Stimulated activated CD8-positive, alpha-beta memory T cell treated with anti-CD3 and anti-CD28 coated beads, Interleukin-2, amount 100 ng/mL, for 1 hour (primary cell): ENCODE measurements around the gene PAPPA2.
"Not testable (repeated sequence)": the region's sequence is repeated elsewhere in the genome, so short reads cannot be mapped to it uniquely, and the experiment has no call there.

Experiments
- DNase-seq, 2 donors: peaks; one replicate each; pipeline ENCODE4 v3.0.0-alpha.2; 2020; ENCODE audit warnings: low read depth in 2 of 2

Gene PAPPA2

DNA sequence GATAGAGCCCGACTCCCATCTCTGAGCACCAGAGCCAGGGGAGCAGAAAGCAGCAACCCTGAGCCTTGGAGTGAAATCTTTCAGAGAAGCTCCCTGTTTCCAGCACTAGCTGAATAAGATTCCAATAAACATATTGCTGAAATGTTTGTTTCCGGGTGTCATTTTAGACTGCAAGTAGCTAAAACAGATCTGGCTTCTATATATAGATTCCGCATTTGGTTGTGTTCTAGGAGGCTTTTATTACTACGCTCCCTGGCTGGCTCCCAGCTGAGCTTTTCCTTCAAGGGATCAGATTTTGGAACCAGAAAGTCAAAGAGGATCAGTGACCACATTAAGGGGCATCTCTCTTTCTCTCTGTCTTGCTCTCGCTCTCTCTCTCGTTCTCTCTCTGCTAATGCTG, 88.2 kb downstream of the PAPPA2 start:
- DNase-seq: no peak

DNA sequence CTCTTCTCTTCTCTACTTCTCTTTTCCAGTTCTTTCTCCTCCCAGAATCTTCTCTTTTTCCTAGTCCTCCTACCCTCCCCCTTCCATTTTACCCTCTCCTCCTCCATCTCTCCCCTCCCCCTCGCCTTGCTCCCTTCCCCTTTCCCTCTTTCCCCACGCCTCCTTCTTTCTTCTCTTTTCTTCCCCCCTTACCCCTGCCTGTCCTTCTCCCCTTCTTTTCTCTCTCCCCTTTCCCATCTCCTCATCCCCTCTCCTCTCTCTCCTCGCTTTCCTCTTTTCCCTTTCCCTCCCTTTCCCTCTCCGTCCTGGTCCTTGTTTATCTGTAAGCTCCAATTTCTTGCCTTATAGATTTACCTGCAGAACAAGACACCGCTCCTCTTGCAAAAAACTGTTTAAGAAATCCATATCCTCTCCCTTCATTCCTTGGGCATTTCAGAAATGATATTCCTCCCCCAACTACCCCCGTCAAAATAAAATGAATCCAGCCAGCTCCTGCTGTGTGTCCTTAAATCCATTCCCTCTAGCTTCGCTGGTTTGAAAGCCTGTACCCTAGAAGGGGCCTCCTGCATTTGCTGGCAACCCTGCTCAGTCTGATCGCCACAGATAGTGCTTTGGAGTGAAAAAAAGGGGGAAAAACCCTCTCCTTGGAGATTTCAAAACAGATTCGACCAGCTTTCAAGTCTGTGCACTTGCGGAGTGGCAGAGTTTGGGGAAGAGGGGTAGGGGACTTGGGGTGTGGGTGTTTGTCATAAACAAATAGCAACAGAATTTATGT, 89.4 kb downstream of the PAPPA2 start:
- no peak for DNase-seq

DNA sequence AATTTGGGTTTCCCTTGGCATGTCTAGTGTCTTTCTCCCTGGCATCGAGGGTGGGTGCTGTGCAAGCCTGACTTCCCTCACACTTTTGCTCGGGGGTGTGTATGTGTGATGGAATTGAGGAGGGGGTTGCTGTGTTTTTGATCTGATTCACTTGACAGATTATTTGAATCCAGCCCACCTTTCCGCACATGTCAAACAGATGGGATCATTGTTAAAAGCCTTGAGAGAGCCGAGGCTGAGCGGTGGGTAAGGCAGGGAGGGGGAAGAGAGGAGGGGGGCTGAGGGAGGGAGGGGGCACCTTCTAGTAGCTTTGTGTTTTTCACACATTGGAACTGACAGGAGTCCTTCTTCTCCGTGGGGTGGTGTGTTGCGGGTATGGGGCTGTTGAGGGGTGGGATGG, 90.0 kb downstream of the PAPPA2 start:
- no peak for DNase-seq

DNA sequence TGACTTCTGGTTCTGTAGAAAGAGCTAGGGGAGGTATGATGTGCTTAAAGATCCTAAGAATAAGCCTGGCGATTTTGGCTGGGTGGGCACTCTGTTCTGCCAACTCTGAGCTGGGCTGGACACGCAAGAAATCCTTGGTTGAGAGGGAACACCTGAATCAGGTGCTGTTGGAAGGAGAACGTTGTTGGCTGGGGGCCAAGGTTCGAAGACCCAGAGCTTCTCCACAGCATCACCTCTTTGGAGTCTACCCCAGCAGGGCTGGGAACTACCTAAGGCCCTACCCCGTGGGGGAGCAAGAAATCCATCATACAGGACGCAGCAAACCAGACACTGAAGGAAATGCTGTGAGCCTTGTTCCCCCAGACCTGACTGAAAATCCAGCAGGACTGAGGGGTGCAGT, 93.3 kb downstream of the PAPPA2 start:
- DNase-seq: no peak

DNA sequence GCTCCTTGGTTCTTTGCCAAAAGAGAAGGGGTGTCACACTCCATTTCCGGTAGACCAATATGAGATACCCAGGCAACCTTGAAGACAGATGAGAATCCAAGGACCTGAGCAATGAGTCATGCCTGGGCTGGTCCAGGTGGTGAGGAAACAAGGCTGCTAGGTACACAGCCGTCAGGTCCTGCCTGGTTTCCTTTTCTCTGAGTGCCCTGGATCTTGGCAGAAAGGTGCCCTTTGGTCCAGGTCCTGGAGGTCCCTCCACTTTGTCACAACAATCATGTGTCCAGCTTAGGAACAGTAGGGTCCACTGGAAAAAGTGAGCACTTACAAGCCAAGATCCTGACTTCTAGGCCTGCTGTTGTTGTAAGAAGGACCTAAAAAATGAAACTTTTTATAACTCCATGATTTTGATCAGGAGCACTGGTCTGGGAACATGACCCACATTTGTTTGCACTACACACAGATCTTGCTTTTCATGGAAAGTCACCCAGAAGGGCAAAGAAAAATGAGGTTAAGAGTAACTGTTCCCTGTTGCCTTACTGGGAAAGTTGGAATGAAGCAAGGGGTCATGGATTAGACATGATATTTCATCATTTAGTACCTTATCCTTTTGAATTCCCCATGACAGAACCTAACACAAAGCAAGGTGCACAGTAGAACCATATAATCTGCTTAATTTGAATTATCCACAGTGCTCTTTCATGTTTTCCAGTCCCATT, 94.7 kb downstream of the PAPPA2 start:
- DNase-seq: no peak

GRCh38 chr1:176558561-176558960, 95.6 kb downstream of the PAPPA2 start:
- no peak for DNase-seq

- DNase-seq: no peak
Measured at GRCh38 chr1:176559474-176559873, 96.5 kb downstream of the PAPPA2 start.

- DNase-seq: no peak
Measured at GRCh38 chr1:176559878-176560277, 96.9 kb downstream of the PAPPA2 start.

DNA sequence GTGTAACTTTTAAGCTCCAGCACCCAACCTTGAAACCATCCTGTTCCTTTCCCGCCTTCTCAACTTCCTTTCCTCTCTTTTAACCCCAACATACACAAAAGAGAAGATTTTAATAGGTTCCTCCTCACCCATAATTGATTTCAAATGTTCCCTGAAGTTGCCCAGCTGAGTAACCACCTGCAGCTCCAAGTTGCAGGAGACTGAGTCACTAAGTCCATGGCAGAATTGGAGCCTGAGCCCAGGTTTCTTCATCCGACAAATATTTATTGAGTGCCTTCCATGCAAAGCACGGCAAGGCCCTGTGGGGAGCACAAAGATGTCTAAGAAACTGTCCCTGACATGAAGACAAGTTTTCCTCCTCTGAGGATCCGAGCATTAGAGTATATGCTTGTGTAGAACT, 97.7 kb downstream of the PAPPA2 start:
- DNase-seq: no peak

GRCh38 chr1:176561761-176562160, 98.8 kb downstream of the PAPPA2 start:
- not testable (repeated sequence) for DNase-seq

DNA sequence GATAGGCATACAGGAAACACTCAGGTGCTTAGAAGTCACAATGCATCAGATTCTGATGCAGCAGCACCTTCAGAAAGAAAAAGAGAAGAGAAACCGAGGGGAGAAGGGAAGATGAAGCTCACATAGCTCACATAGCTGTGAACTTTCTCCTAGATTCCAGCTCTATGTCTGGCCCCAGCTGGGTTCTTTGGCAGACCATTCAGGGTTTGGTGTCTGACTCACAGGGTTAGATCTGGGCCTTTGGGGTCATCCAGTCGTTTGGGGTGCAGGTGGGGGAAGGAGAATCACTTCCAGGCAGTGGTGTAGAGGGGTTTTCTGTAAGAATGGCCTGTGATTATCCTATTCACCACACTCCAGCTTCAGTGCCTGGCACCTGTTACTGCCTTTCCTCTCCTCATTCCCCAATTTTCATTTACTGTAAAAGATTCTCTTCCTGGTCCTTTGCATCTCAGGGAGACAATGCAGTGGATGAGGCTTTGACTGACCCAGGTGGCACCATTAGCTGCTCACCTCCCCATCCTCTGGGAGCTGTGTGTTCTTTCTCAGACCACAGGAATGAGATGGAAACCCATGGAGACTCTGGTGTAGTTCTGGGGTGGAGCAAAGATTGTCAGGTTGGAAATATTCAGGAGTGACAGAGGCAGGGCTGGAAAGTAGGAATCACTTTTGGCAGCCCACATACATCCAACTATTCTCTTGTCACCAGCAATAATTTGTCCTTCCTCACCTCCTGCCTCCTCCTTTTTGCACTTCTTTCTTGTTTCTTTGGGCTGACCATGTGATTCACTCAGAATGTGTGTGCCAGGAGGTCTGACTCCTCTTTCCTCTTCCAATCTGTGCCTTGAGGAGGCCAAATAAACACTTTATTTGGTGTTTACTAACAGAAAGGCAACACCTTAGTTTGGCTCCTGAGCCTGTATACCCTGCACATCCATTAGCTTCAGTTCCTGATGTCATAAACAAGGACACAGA, 103.3 kb downstream of the PAPPA2 start:
- no peak for DNase-seq

DNA sequence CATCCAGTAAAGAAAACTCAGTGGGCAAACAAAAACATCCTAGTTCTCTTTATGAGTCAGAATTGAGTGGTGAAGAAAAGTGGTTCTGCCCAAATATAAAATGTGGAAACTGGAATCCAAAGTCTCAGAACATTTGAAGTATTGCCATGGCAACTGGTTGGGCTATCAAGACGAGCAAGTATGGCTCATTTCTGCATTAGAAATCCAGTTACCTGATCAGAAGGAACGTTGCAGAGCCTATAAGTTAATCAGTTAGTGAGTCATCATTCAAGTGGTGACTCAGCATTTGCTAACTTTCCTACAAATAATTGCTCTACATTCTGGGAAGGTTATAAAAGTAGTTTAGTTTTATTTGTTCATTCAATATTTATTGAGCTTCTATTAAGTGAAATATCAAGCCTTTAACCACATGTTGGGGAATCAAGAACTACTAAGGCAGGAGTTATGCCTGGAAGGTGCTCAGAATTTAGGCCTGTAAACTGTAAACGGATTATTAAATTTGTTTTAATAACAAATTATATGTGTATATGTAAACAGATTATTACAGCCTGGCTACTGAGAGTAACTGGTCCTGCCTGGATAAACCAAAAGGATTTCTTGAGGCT, 104.3 kb downstream of the PAPPA2 start:
- no peak for DNase-seq

GRCh38 chr1:176568185-176568584, 105.2 kb downstream of the PAPPA2 start:
- DNase-seq: no peak

DNA sequence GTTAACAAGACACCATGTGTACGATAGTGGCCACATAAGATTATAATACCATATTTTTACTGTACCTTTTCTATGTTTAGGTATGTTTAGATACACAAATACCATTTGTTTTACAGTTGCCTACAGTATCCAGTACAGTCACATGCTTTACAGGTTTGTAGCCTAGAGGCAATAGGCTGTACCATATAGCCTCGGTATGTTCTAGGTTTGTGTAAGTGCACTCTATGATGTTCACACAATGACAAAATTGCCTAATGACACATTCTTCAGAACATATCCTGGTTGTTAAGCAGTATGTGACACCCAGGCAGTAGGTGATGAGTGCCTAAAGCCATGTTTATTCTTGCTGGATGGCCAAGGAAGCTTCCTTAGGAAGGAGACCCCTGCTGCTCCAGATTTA, 111.8 kb downstream of the PAPPA2 start:
- DNase-seq: no peak

DNA sequence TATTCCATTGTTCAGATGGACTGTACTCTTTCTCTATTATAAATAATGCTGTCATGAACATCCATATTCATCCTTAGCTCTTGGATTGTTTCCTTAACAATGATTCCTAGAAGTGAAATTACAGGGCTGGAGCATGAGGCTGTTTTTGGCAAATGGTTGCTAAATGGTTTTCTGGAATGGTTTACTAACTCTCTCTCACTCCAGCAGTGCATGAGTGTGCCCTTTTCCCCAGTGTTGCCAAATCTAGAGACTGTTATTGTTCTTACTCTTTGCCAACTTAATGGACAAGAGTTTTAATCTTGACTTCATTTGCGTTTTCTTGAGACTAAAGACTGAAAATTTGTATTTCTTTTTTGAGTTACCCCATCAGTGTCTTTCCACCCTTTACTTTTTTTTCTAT, 113.0 kb downstream of the PAPPA2 start:
- DNase-seq: no peak

DNA sequence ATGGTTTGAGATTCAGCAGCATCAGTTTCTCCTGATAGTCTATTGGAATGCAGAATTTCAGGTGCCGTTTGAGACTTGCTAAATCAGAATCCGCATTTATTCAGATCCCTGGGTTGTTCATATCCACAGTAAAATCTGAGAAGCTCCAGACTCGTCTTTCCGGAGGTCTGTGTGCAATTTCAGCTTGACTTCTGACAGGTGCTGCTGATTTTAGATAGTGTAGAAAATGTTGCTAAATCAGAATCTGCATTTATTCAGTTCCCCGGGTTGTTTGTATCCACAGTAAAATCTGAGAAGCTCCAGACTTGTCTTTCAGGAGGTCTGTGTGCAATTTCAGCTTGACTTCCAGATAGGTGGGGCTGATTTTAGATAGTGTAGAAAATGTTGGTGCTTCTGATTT, 113.7 kb downstream of the PAPPA2 start:
- no peak for DNase-seq

DNA sequence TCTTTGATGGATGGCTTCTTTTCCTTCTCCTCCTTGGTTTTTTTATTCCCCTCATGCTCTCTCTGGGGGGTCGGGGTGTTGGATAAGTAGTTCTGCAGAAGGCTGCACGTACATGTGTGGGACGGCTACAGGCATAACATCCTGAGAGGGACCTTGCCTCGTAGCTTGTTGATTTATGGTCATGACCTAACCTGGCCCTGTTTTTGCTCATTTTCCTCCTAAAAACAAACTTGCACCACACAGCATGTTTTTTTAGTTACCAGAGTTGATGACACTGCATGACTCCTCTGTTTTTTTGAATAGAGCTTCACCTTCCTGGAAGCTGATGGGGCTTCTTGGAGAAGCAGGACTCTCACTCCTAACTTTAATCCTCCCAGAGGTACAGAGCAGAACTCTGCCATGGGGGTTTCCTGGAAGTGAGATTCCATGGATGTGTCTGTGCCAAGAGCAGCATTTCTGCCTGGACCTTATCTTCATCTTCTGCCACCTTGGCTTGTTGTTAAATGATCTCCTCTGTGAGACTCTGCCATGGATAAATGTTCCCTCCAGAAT, 114.7 kb downstream of the PAPPA2 start:
- DNase-seq: no peak

DNA sequence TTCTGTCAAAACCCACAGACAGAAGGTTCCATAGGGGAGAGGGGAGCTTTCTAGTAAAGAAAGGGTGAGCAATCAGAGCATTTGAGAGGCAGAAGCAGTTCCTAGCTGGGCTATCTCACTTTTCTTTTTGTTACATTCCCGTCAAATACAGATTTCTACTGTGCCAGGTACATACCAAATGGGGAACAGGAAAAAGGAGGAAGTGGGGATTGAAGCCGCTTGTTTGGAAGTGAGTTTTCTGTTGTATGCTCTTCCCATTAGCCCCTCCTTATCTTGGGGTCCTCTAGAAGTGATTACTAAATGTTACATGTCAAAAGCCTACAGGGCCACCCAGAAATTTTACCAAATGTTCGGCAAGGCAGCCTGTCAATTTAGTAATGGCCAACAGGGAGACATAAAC, 116.1 kb downstream of the PAPPA2 start:
- DNase-seq: no peak

GRCh38 chr1:176595217-176595616, 132.2 kb downstream of the PAPPA2 start:
- DNase-seq: no peak

- DNase-seq: no peak
Measured at GRCh38 chr1:176601348-176601747, 138.4 kb downstream of the PAPPA2 start.

GRCh38 chr1:176602388-176603004, 139.5 kb downstream of the PAPPA2 start:
- no peak for DNase-seq
